Bronchial epithelial cell (primary cell): ENCODE measurements around the gene ZNF441. TPM values are rescaled to one million over a fixed set of nuclear protein-coding genes. Genes with fewer than 3 reads are reported as not detected.

ENCODE experiments used
- DNase-seq: peaks from one replicate; pipeline ENCODE4 v3.0.0-alpha.2; 2010; ENCODE audit warnings: low read depth
- FAIRE-seq: peaks from 2 replicates; lab custom pipeline; 2011; peaks lifted over from hg19 to GRCh38; lab: Jason Lieb, UNC
- H3K27me3 ChIP-seq: 2 replicates; pipeline ENCODE4 v1.5.1; 2011; ENCODE audit warnings: low read length; ENCODE audit not compliant: control insufficient read depth, insufficient read depth
- H3K36me3 ChIP-seq: 2 replicates; pipeline ENCODE4 v1.5.1; 2011; ENCODE audit warnings: low read length; ENCODE audit not compliant: control insufficient read depth, insufficient read depth
- H3K4me3 ChIP-seq: 2 replicates; pipeline ENCODE4 v1.5.1; 2011; ENCODE audit warnings: mild to moderate bottlenecking, low read depth, low read length, control low read depth
- total RNA-seq: library from RNA; depleted of rRNA; stranded (reverse); fragments of >200 nt; gene quantifications from 2 replicates; pipeline ENCODE4 v1.2.1, GENCODE V29; 2014
- TF ChIP-seq, protein P1 (sequence below): IDR thresholded peaks from 2 replicates; pipeline ENCODE4 v1.5.1; 2011; ENCODE audit warnings: mild to moderate bottlenecking, moderate library complexity, low read length, control low read depth, inconsistent platforms; ENCODE audit not compliant: insufficient read depth, severe bottlenecking

ZNF441 gene
- total RNA-seq, 1 donor from 2014 or later, result 7.6 TPM

GRCh38 chr19:11749751-11750150 is 17.0 kb upstream of the ZNF441 start:
- no peak for FAIRE-seq
- TF ChIP-seq, protein P1, sequence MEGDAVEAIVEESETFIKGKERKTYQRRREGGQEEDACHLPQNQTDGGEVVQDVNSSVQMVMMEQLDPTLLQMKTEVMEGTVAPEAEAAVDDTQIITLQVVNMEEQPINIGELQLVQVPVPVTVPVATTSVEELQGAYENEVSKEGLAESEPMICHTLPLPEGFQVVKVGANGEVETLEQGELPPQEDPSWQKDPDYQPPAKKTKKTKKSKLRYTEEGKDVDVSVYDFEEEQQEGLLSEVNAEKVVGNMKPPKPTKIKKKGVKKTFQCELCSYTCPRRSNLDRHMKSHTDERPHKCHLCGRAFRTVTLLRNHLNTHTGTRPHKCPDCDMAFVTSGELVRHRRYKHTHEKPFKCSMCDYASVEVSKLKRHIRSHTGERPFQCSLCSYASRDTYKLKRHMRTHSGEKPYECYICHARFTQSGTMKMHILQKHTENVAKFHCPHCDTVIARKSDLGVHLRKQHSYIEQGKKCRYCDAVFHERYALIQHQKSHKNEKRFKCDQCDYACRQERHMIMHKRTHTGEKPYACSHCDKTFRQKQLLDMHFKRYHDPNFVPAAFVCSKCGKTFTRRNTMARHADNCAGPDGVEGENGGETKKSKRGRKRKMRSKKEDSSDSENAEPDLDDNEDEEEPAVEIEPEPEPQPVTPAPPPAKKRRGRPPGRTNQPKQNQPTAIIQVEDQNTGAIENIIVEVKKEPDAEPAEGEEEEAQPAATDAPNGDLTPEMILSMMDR, result no peak
- Histone ChIP-seq H3K4me3 (no peak overlapping the region), H3K27me3 (no peaks in the 10 kb centered on the region), H3K36me3 (no peaks in the 10 kb centered on the region)
- DNase-seq, result no peak

DNA sequence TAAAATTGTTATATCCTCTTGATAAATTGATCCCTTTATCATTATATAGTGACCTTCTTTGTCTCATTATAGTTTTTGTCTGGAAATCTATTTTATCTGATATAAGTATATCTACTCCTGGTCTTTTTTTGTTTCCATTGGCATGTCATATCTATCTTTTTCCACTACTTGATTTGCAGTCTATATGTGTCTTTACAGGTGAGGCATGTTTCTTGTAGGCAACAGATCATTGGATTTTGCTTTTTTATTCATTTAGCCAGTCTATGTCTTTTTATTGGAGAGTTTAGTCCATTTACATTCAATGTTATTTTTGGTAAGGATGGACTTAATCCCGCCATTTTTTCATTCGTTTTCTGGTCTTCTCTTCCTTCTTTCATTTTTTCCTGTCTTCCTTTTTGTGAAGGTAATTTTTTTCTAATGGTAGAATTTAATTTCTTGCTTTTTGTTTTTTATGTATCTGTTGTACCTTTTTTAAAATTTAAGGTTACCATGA is 14.5 kb upstream of the ZNF441 start:
- TF ChIP-seq, protein P1, result no peak
- Histone ChIP-seq H3K36me3 (no peaks in the 10 kb centered on the region), H3K27me3 (no peaks in the 10 kb centered on the region), H3K4me3 (no peak overlapping the region)
- no peak for FAIRE-seq
- no peak for DNase-seq

- no peak overlapping the region for H3K4me3 ChIP-seq
- FAIRE-seq (no peak), DNase-seq (no peak)
- H3K36me3 ChIP-seq, result no peaks in the 10 kb centered on the region
- TF ChIP-seq, protein P1, result no peak
- no peaks in the 10 kb centered on the region for H3K27me3 ChIP-seq
These were observed 12.1 kb upstream of the ZNF441 start for GRCh38 chr19:11754663-11755062.

GRCh38 chr19:11756965-11757364 is 9.8 kb upstream of the ZNF441 start:
- Histone ChIP-seq H3K4me3 (no peak overlapping the region), H3K36me3 (no peaks in the 10 kb centered on the region), H3K27me3 (no peaks in the 10 kb centered on the region)
- FAIRE-seq (no peak), DNase-seq (no peak)
- TF ChIP-seq, protein P1, result no peak

DNA sequence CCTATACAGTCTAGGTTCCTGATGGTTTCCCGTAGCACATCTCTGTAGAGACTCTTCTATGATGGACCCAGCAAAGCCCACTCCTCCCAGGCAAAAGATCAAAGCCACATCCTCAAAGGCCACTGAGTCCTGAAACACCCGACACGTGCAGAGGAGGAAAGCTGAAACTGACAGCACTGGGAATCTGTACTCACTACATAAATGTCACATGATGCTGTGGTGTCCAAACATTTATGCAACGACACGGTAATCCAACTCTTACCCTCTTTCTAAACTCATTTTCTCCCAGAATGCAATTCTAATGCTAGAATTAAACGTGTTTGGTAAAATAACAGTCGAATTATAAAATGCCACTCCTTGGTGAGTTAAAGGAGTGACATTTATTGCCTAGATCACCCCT is 7.0 kb upstream of the ZNF441 start:
- no peaks in the 10 kb centered on the region for H3K27me3 ChIP-seq
- no peak for FAIRE-seq
- TF ChIP-seq, protein P1, result no peak
- no peaks in the 10 kb centered on the region for H3K36me3 ChIP-seq
- no peak overlapping the region for H3K4me3 ChIP-seq
- no peak for DNase-seq

DNA sequence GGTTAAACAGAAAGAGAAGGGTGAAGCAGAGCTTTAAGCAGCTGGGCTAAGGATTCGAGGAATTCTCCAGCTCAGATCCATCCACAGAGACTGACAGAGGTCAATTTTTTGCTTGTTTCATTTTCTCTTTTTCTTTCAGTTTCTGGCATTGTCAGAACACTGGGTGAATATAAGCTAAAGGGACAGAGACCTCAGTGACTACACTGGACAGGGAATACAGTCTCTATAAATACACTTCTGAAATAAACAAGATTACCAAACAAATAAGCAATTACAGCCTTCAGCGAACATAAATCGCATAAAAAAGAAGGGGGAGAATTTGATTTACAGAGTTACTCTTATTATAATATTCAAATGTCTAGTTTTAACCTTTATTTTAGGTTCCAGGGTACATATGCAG is 3.7 kb upstream of the ZNF441 start:
- no peak overlapping the region for H3K4me3 ChIP-seq
- no peaks in the 10 kb centered on the region for H3K27me3 ChIP-seq
- TF ChIP-seq, protein P1, result no peak
- DNase-seq (no peak), FAIRE-seq (no peak)
- no peaks in the 10 kb centered on the region for H3K36me3 ChIP-seq
